Caco-2 (cell line): Measurements from ENCODE around the gene NLK. TPM values are rescaled to one million over a fixed set of nuclear protein-coding genes. Genes with fewer than 3 reads are reported as not detected.

Experiments used
- BruUV-seq: library from RNA; stranded (reverse); fragments of 400-500 nt; replicated peaks from 2 replicates; lab custom pipeline; 2021; lab: Mats Ljungman, UMichigan
- CTCF ChIA-PET: fragments of 300-600 bp; sonication (Branson Sonifier 250); formaldehyde crosslinking; loops from one replicate; lab custom pipeline; 2022; ENCODE audit warnings: antibody characterized with exemption; lab: Charles Lee
- POLR2A ChIA-PET: fragments of 300-600 bp; sonication (Branson Sonifier 250); formaldehyde crosslinking; loops from one replicate; lab custom pipeline; 2022; ENCODE audit warnings: antibody characterized with exemption; lab: Charles Lee
- DNase-seq, 2 experiments: peaks; one replicate each; pipeline versions ENCODE4 v3.0.0 to v3.0.0-alpha.2; 2020 to 2022
- H3K27me3 ChIP-seq: replicated peaks from 2 replicates; pipeline ENCODE4 v1.6.0; 2011; ENCODE audit warnings: low read length; ENCODE audit not compliant: control insufficient read depth, insufficient read depth
- H3K36me3 ChIP-seq: 2 replicates; pipeline ENCODE4 v1.5.1; 2011; ENCODE audit warnings: low read length; ENCODE audit not compliant: control insufficient read depth, insufficient read depth
- H3K4me1 ChIP-seq: fragments of 250-450 bp; sonication (Bioruptor Pico); 2 replicates; pipeline ENCODE4 v1.5.1; 2020; ENCODE audit warnings: mild to moderate bottlenecking
- H3K4me3 ChIP-seq: 2 replicates; pipeline ENCODE4 v1.5.1; 2011; ENCODE audit warnings: low read depth, mild to moderate bottlenecking, control low read depth, low read length
- H3K9me3 ChIP-seq: fragments of 250-450 bp; sonication (Bioruptor Pico); 2 replicates; pipeline ENCODE4 v1.5.1; 2020; ENCODE audit warnings: mild to moderate bottlenecking, moderate library complexity
- H3K27ac Mint-ChIP-seq: one replicate; pipeline ENCODE4 v1.8.0; 2022; ENCODE audit warnings: mixed read lengths; ENCODE audit not compliant: unreplicated experiment
- H3K27me3 Mint-ChIP-seq: one replicate; pipeline ENCODE4 v1.8.0; 2022; ENCODE audit warnings: mixed read lengths; ENCODE audit not compliant: insufficient read depth, unreplicated experiment
- H3K36me3 Mint-ChIP-seq: one replicate; pipeline ENCODE4 v1.8.0; 2022; ENCODE audit warnings: mild to moderate bottlenecking, mixed read lengths; ENCODE audit not compliant: insufficient read depth, unreplicated experiment
- H3K4me1 Mint-ChIP-seq: one replicate; pipeline ENCODE4 v1.8.0; 2022; ENCODE audit warnings: low read depth, mixed read lengths; ENCODE audit not compliant: unreplicated experiment
- H3K4me3 Mint-ChIP-seq: one replicate; pipeline ENCODE4 v1.8.0; 2022; ENCODE audit warnings: mild to moderate bottlenecking, moderate library complexity, mixed read lengths; ENCODE audit not compliant: unreplicated experiment
- H3K9me3 Mint-ChIP-seq: one replicate; pipeline ENCODE4 v1.8.0; 2022; ENCODE audit warnings: mixed read lengths; ENCODE audit not compliant: unreplicated experiment
- intact Hi-C: fragments of 100-400 bp; cut with micrococcal nuclease; formaldehyde crosslinking; loops from one replicate; pipeline ENCODE4 v1.10.0; 2022; ENCODE audit not compliant: unreplicated experiment
- total RNA-seq: library from RNA; stranded (reverse); gene quantifications from 2 replicates; pipeline ENCODE4 v1.2.3, GENCODE V29; 2022
- TF ChIP-seq, protein P1 (sequence below), 2 experiments: fragments of 200-600 bp in 1 of 2; IDR thresholded peaks; 1 replicate in 1 of 2; 2 replicates in 1 of 2; pipeline versions ENCODE4 v1.5.1 to v1.8.0; 2011 to 2022; ENCODE audit warnings: antibody characterized with exemption in 1 of 2, control low read depth in 1 of 2, inconsistent platforms in 1 of 2, low read depth in 1 of 2, low read length in 1 of 2, mild to moderate bottlenecking in 1 of 2, moderate library complexity in 1 of 2; ENCODE audit not compliant: insufficient read depth in 1 of 2, severe bottlenecking in 1 of 2, unreplicated experiment in 1 of 2

NLK gene
- total RNA-seq, 1 experiment from 2014 or later: 87.3 TPM

GRCh38 chr17:28053725-28054124 lies 11.2 kb downstream of the NLK start:
- H3K27me3 ChIP-seq: no peaks in the 10 kb centered on the region
- peaks cover 15% of the 10 kb centered on the region for H3K36me3 Mint-ChIP-seq
- TF ChIP-seq, protein P1, sequence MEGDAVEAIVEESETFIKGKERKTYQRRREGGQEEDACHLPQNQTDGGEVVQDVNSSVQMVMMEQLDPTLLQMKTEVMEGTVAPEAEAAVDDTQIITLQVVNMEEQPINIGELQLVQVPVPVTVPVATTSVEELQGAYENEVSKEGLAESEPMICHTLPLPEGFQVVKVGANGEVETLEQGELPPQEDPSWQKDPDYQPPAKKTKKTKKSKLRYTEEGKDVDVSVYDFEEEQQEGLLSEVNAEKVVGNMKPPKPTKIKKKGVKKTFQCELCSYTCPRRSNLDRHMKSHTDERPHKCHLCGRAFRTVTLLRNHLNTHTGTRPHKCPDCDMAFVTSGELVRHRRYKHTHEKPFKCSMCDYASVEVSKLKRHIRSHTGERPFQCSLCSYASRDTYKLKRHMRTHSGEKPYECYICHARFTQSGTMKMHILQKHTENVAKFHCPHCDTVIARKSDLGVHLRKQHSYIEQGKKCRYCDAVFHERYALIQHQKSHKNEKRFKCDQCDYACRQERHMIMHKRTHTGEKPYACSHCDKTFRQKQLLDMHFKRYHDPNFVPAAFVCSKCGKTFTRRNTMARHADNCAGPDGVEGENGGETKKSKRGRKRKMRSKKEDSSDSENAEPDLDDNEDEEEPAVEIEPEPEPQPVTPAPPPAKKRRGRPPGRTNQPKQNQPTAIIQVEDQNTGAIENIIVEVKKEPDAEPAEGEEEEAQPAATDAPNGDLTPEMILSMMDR (IDR thresholded peaks at IDR 0.05; ENCODE audit: insufficient read depth in 1 of 2, low read depth in 1 of 2, low read length in 1 of 2, severe bottlenecking in 1 of 2, unreplicated experiment in 1 of 2): no peak
- ChIA-PET POLR2A (interaction anchor here (3.5 kb wide), 1 partner anchor 12 kb away, joined by 20 read pairs; no protein-coding TSS in a partner anchor), CTCF (no interaction called here)
- peak overlapping the region; percentile 5 for H3K4me3 Mint-ChIP-seq
- peak overlapping the region; percentile 17 for H3K27ac Mint-ChIP-seq
- no peak for DNase-seq
- H3K9me3 ChIP-seq: no peaks in the 10 kb centered on the region
- H3K4me1 ChIP-seq: peaks cover 34% of the 10 kb centered on the region
- no peaks in the 10 kb centered on the region for H3K36me3 ChIP-seq
- no peaks in the 10 kb centered on the region for H3K9me3 Mint-ChIP-seq
- no peak overlapping the region for H3K4me3 ChIP-seq
- peaks cover 63% of the 10 kb centered on the region for H3K4me1 Mint-ChIP-seq
- no peaks in the 10 kb centered on the region for H3K27me3 Mint-ChIP-seq
- BruUV-seq: no TSS peak
- intact Hi-C loops: no loop called here

GRCh38 chr17:28055546-28056275 lies 13.2 kb downstream of the NLK start:
- CTCF ChIA-PET: interaction anchor here (0.6 to 1.5 kb wide), 3 partner anchors 13 to 96 kb away, joined by 3 to 5 read pairs (median 3); partner anchors contain the start of gene NLK
- Histone ChIP-seq H3K4me3 (no peak overlapping the region), H3K4me1 (peaks cover 34% of the 10 kb centered on the region)

DNA sequence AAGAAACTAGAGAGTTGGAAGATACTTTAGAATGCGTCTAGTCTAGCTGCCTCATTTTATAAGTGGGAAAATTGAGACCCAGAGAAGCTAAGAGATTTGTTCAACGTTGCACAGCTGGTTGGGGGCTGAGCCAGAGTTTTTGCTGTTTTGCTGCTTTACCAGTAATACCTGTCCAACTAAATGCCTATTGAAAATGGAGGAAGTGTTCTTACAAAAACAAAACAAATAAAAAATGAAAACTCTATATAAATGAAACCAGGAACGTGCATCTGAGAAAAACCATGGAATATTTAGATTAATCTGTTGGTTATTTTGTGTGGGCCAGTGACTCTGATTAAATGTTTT lies 13.8 kb downstream of the NLK start:
- Mint-ChIP-seq H3K4me3 (no peak overlapping the region), H3K9me3 (no peaks in the 10 kb centered on the region), H3K36me3 (peaks cover 7% of the 10 kb centered on the region), H3K4me1 (peaks cover 61% of the 10 kb centered on the region), H3K27me3 (no peaks in the 10 kb centered on the region), H3K27ac (peak overlapping the region; percentile 11)
- no TSS peak for BruUV-seq
- no peak for DNase-seq
- H3K4me1 ChIP-seq: peaks cover 34% of the 10 kb centered on the region
- TF ChIP-seq, protein P1 (IDR thresholded peaks at IDR 0.05; ENCODE audit: insufficient read depth in 1 of 2, low read depth in 1 of 2, low read length in 1 of 2, severe bottlenecking in 1 of 2, unreplicated experiment in 1 of 2): no peak
- H3K27me3 ChIP-seq: no peaks in the 10 kb centered on the region
- intact Hi-C loops: no loop called here
- POLR2A ChIA-PET: interaction anchor here (0.7 to 1.0 kb wide), 3 partner anchors 9 to 74 kb away, joined by 3 read pairs; no protein-coding TSS in a partner anchor
- CTCF ChIA-PET: interaction anchor here (0.6 kb wide), 1 partner anchor 97 kb away, joined by 3 read pairs; no protein-coding TSS in a partner anchor
- no peak overlapping the region for H3K4me3 ChIP-seq
- no peaks in the 10 kb centered on the region for H3K36me3 ChIP-seq
- H3K9me3 ChIP-seq: no peaks in the 10 kb centered on the region

More at GRCh38 chr17:28055546-28056275, 13.2 kb downstream of the NLK start:
- Mint-ChIP-seq H3K4me1 (peaks cover 59% of the 10 kb centered on the region), H3K9me3 (no peaks in the 10 kb centered on the region), H3K4me3 (no peak overlapping the region), H3K27ac (peak overlapping the region; percentile 11), H3K27me3 (no peaks in the 10 kb centered on the region), H3K36me3 (peaks cover 8% of the 10 kb centered on the region)
- no peaks in the 10 kb centered on the region for H3K27me3 ChIP-seq
- POLR2A ChIA-PET: interaction anchor here (0.7 to 1.0 kb wide), 3 partner anchors 10 to 73 kb away, joined by 3 read pairs; no protein-coding TSS in a partner anchor
- TF ChIP-seq, protein P1 (IDR thresholded peaks at IDR 0.05; ENCODE audit: insufficient read depth in 1 of 2, low read depth in 1 of 2, low read length in 1 of 2, severe bottlenecking in 1 of 2, unreplicated experiment in 1 of 2): no peak
- intact Hi-C loops: no loop called here
- no peak for DNase-seq
- no TSS peak for BruUV-seq
- H3K36me3 ChIP-seq: no peaks in the 10 kb centered on the region
- no peaks in the 10 kb centered on the region for H3K9me3 ChIP-seq
